Parathyroid adenoma (tissue), 2 donors: ENCODE results near the gene ZDHHC14.

ENCODE experiments used
- H2AFZ ChIP-seq: fragments of 300-600 bp; sonication (generic); one replicate; pipeline ENCODE4 v1.7.0; 2017; ENCODE audit warnings: antibody characterized with exemption, mild to moderate bottlenecking
- H3K27ac ChIP-seq: fragments of 300-600 bp; sonication (generic); one replicate; pipeline ENCODE4 v1.7.0; 2017
- H3K27me3 ChIP-seq: fragments of 300-600 bp; sonication (generic); one replicate; pipeline ENCODE4 v1.7.0; 2017; ENCODE audit warnings: low read length; ENCODE audit not compliant: control insufficient read depth, insufficient read depth
- H3K36me3 ChIP-seq: fragments of 300-600 bp; sonication (generic); one replicate; pipeline ENCODE4 v1.7.0; 2017; ENCODE audit warnings: low read length; ENCODE audit not compliant: control insufficient read depth, insufficient read depth
- H3K4me1 ChIP-seq: fragments of 300-600 bp; sonication (generic); one replicate; pipeline ENCODE4 v1.7.0; 2017; ENCODE audit warnings: control low read depth
- H3K4me2 ChIP-seq: fragments of 300-600 bp; sonication (generic); one replicate; pipeline ENCODE4 v1.7.0; 2017; ENCODE audit warnings: low read length
- H3K4me3 ChIP-seq: fragments of 300-600 bp; sonication (generic); one replicate; pipeline ENCODE4 v1.7.0; 2017; ENCODE audit warnings: low read depth, low read length
- H3K79me2 ChIP-seq: fragments of 300-600 bp; sonication (generic); one replicate; pipeline ENCODE4 v1.7.0; 2017; ENCODE audit warnings: control low read depth
- H3K9ac ChIP-seq: fragments of 300-600 bp; sonication (generic); one replicate; pipeline ENCODE4 v1.7.0; 2017; ENCODE audit warnings: mild to moderate bottlenecking
- H3K9me3 ChIP-seq: fragments of 300-600 bp; sonication (generic); one replicate; pipeline ENCODE4 v1.7.0; 2017; ENCODE audit warnings: low read length; ENCODE audit not compliant: control insufficient read depth
- CTCF ChIP-seq: fragments of 300-600 bp; sonication (generic); IDR thresholded peaks from one replicate; pipeline ENCODE4 v1.7.0; 2017; ENCODE audit warnings: antibody characterized with exemption, mild to moderate bottlenecking
- donor health status: primary hyperparathyroidism.

The ZDHHC14 gene

DNA sequence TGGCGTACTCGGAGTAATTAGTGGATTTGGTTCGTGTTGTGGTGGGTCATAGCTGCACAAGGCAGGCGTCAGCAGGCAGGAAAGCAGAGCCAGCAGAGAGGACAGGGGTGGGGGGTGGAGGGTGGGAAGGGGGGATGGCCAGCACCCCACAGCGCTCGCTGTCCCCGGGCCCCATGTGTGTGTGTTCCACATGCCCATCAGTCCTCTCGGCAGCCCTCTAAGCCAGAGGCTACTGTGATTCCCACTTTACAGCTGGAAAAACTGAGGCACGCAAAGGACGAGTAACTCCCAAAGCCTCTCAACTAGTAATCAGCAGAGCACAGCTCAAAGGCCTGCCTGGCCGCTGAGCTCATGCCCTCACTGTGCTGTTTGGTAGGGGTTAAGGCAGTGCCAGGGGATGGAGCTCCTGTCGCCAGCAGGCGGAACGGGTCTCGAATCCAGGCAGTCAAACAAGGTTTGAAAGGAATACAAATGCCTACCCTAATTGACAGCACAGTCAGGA, 175.2 kb downstream of the ZDHHC14 start:
- H3K27ac ChIP-seq, result no peak overlapping the region
- no peaks in the 10 kb centered on the region for H3K4me1 ChIP-seq
- peaks cover 3% of the 10 kb centered on the region for H3K79me2 ChIP-seq
- TF ChIP-seq CTCF, result no peak
- H3K4me3 ChIP-seq, result no peak overlapping the region
- no peaks in the 10 kb centered on the region for H3K27me3 ChIP-seq
- H3K9ac ChIP-seq, result no peak overlapping the region
- H3K9me3 ChIP-seq, result no peaks in the 10 kb centered on the region
- H3K36me3 ChIP-seq, result no peaks in the 10 kb centered on the region
- no peak overlapping the region for H3K4me2 ChIP-seq
- H2AFZ ChIP-seq, result no peak overlapping the region

DNA sequence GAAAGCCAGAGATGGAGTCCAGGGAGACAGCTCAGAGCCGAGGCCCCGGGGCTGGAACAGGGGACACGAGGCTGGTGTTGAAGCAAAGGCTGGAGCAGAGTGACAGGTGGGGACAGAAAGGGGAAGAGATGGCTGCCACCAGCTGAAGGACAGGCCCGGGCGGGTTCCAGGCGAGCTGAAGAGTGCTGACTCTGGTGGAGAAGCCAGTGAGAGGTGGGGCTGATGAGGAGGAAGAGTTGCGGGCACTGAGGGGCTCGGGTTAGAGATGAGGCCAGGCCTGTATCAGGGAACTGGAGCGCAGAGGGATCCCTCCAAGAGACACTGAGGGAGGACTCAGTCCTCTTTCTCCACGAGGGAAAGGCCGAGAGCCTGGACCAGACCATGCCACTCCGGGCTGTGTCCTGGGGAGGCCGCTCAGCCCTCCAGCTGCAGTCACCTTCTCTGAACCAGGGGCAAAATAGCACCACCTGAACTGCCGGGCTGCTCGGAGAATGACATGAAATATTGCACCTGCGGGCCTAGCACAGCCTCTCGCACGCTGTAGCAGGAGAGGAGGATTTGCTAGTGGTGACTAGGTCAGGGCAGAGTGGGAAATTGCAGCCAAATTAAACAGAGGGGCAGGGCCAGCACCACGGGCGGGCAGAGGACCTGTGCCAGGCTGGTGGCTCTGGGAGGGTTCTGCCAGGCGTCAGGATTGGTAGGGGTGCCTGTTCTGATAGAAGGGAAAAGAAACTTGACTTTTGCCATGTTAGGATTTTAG, 175.9 kb downstream of the ZDHHC14 start:
- Histone ChIP-seq H3K79me2 (peaks cover 3% of the 10 kb centered on the region), H3K4me1 (no peaks in the 10 kb centered on the region), H3K9ac (no peak overlapping the region), H2AFZ (no peak overlapping the region), H3K36me3 (no peaks in the 10 kb centered on the region), H3K27ac (no peak overlapping the region), H3K4me2 (no peak overlapping the region), H3K27me3 (no peaks in the 10 kb centered on the region), H3K9me3 (no peaks in the 10 kb centered on the region), H3K4me3 (no peak overlapping the region)
- TF ChIP-seq CTCF, result no peak

DNA sequence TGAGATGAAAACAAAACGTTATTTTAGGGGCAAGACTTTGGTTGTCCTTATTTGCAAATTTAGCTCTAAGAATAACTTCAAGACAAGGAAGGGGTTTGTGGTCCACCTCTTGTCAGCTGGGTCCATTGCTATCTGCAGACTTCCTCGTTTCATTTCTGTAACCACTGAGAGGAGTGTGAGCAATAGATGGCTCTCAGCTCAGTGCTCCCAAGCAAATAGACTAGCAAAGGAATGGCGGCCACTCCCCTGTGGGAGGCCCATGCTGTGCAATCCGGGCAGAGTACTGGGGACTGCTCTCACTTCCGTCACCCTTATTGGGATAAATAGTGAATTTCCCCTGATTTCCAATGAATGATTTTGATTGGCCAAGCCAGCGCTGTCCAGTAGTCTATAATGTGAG, 176.6 kb downstream of the ZDHHC14 start:
- TF ChIP-seq CTCF, result no peak
- Histone ChIP-seq H3K9ac (no peak overlapping the region), H3K79me2 (peaks cover 3% of the 10 kb centered on the region), H3K36me3 (no peaks in the 10 kb centered on the region), H3K27me3 (no peaks in the 10 kb centered on the region), H2AFZ (no peak overlapping the region), H3K4me2 (no peak overlapping the region), H3K27ac (no peak overlapping the region), H3K9me3 (no peaks in the 10 kb centered on the region), H3K4me1 (no peaks in the 10 kb centered on the region), H3K4me3 (no peak overlapping the region)

DNA sequence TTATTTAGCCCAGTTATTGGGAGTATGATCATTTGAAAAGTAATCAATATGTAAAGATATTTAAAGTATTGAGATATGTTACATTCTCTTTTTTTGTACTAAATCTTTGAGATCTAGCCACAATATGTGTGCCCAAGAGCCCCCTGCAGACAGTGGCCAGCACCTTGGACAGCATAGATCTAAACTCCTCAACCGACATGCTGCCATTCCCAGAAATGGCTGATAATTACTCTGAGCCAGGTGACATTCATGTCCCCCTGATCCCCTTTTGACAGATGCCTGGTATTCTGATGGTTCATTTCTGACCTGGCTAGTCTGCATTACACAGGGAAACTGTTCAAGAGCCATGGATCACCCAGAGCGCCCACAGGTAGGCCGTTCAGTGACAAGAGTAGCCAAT, 177.1 kb downstream of the ZDHHC14 start:
- Histone ChIP-seq H3K4me2 (no peak overlapping the region), H3K9ac (no peak overlapping the region), H3K36me3 (no peaks in the 10 kb centered on the region), H3K9me3 (no peaks in the 10 kb centered on the region), H3K4me3 (no peak overlapping the region), H3K79me2 (peaks cover 3% of the 10 kb centered on the region), H3K4me1 (no peaks in the 10 kb centered on the region), H3K27me3 (no peaks in the 10 kb centered on the region), H3K27ac (no peak overlapping the region), H2AFZ (no peak overlapping the region)
- no peak for TF ChIP-seq CTCF
